OCI-LY7 (cell line): Measurements from ENCODE around the gene DCC. TPM values are rescaled to one million over a fixed set of nuclear protein-coding genes. Genes with fewer than 3 reads are reported as not detected.

Experiments used
- BruUV-seq: library from RNA; stranded (reverse); fragments of 400-500 nt; replicated peaks from 2 replicates; lab custom pipeline; 2021; lab: Mats Ljungman, UMichigan
- CTCF ChIA-PET: fragments of 300-600 bp; sonication (Branson Sonifier 250); formaldehyde crosslinking; loops from one replicate; lab custom pipeline; 2022; ENCODE audit warnings: antibody characterized with exemption; ENCODE audit not compliant: unreplicated experiment; lab: Charles Lee
- POLR2A ChIA-PET: fragments of 300-600 bp; sonication (Branson Sonifier 250); formaldehyde crosslinking; loops from one replicate; lab custom pipeline; 2022; ENCODE audit warnings: antibody characterized with exemption; lab: Charles Lee
- DNase-seq: peaks from one replicate; pipeline ENCODE4 v3.0.0-alpha.2; 2015; ENCODE audit warnings: low spot score
- H2AFZ ChIP-seq: fragments of 200-600 bp; sonication (generic), shearing (Covaris generic); 2 replicates; pipeline ENCODE4 v1.6.1; 2014; ENCODE audit warnings: mild to moderate bottlenecking, antibody characterized with exemption, low read length, moderate library complexity
- H3K27ac ChIP-seq: fragments of 200-600 bp; sonication (generic); 2 replicates; pipeline ENCODE4 v1.5.1; 2014; ENCODE audit warnings: mixed run types, low read depth, mild to moderate bottlenecking, moderate library complexity, low read length, inconsistent platforms; ENCODE audit not compliant: poor library complexity, severe bottlenecking
- H3K36me3 ChIP-seq: fragments of 200-600 bp; sonication (generic); 2 replicates; pipeline ENCODE4 v1.6.1; 2014; ENCODE audit warnings: mild to moderate bottlenecking, antibody characterized with exemption, low read length, moderate library complexity, mixed read lengths; ENCODE audit not compliant: insufficient read depth
- H3K4me1 ChIP-seq: fragments of 200-600 bp; sonication (generic); 2 replicates; pipeline ENCODE4 v1.5.1; 2014; ENCODE audit warnings: mild to moderate bottlenecking, low read length; ENCODE audit not compliant: insufficient read depth, poor library complexity, severe bottlenecking
- H3K4me2 ChIP-seq: fragments of 200-600 bp; sonication (generic); 2 replicates; pipeline ENCODE4 v1.6.1; 2014; ENCODE audit warnings: mild to moderate bottlenecking, low read length
- H3K4me3 ChIP-seq: fragments of 200-600 bp; sonication (generic); 2 replicates; pipeline ENCODE4 v1.5.1; 2014; ENCODE audit warnings: mild to moderate bottlenecking, low read depth, low read length; ENCODE audit not compliant: poor library complexity, severe bottlenecking
- H3K79me2 ChIP-seq: fragments of 200-600 bp; sonication (generic); 2 replicates; pipeline ENCODE4 v1.6.1; 2016; ENCODE audit warnings: low read depth, mild to moderate bottlenecking, low read length, moderate library complexity, mixed read lengths; ENCODE audit not compliant: insufficient read depth
- H3K9me2 ChIP-seq: fragments of 200-600 bp; sonication (generic); 2 replicates; pipeline ENCODE4 v1.6.1; 2016; ENCODE audit warnings: mild to moderate bottlenecking, low read length, mixed read lengths; ENCODE audit not compliant: insufficient read depth
- H3K9me3 ChIP-seq: fragments of 200-600 bp; sonication (generic); 2 replicates; pipeline ENCODE4 v1.6.1; 2014; ENCODE audit warnings: mild to moderate bottlenecking, mixed run types, low read length, mixed read lengths
- H4K20me1 ChIP-seq: fragments of 200-600 bp; sonication (generic); 2 replicates; pipeline ENCODE4 v1.6.1; 2014; ENCODE audit warnings: mild to moderate bottlenecking, antibody characterized with exemption, low read length, moderate library complexity, mixed read lengths; ENCODE audit not compliant: insufficient read depth
- CTCF ChIP-seq: fragments of 200-600 bp; sonication (generic); conservative IDR thresholded peaks from 2 replicates; pipeline ENCODE4 v1.5.1; 2014; ENCODE audit warnings: mild to moderate bottlenecking, antibody characterized with exemption, low read length, moderate library complexity, mixed read lengths
- EZH2phosphoT487 ChIP-seq: fragments of 200-600 bp; sonication (generic); IDR thresholded peaks from 2 replicates; pipeline ENCODE4 v1.6.1; 2018; ENCODE audit warnings: low read depth, borderline replicate concordance, mild to moderate bottlenecking, mixed run types, antibody characterized with exemption, low read length, moderate library complexity, mixed read lengths
- intact Hi-C: fragments of 100-400 bp; cut with micrococcal nuclease; formaldehyde crosslinking; loops from one replicate; pipeline ENCODE4 v1.10.0; 2022; ENCODE audit not compliant: unreplicated experiment
- total RNA-seq, 2 experiments: library from RNA; depleted of rRNA in 1 of 2; stranded (reverse); fragments of >200 nt in 1 of 2; shearing (Covaris generic) in 1 of 2; gene quantifications; 2 replicates each; pipeline ENCODE4 v1.2.3, GENCODE V29; 2014 to 2022

DCC gene
- total RNA-seq, 2 experiments from 2014 or later, result not detected

GRCh38 chr18:52615321-52615720 is 275.3 kb downstream of the DCC start:
- no peak for DNase-seq
- Histone ChIP-seq H4K20me1 (no peaks in the 10 kb centered on the region), H3K4me1 (no peaks in the 10 kb centered on the region), H3K36me3 (no peaks in the 10 kb centered on the region), H3K79me2 (no peaks in the 10 kb centered on the region), H2AFZ (no peak overlapping the region), H3K4me3 (no peak overlapping the region), H3K4me2 (no peak overlapping the region), H3K27ac (no peak overlapping the region), H3K9me3 (no peaks in the 10 kb centered on the region), H3K9me2 (no peaks in the 10 kb centered on the region)
- intact Hi-C loops, result no loop called here
- TF ChIP-seq EZH2phosphoT487 (no peak), CTCF (no peak)
- no TSS peak for BruUV-seq
- POLR2A ChIA-PET, result no interaction called here
- CTCF ChIA-PET, result no interaction called here

- intact Hi-C loops, result no loop called here
- H3K79me2 ChIP-seq, result no peaks in the 10 kb centered on the region
- CTCF ChIA-PET, result no interaction called here
- no peak for TF ChIP-seq CTCF
- no peak for TF ChIP-seq EZH2phosphoT487
- H3K4me1 ChIP-seq, result no peaks in the 10 kb centered on the region
- H3K4me3 ChIP-seq, result no peak overlapping the region
- H3K9me2 ChIP-seq, result no peaks in the 10 kb centered on the region
- no peaks in the 10 kb centered on the region for H3K9me3 ChIP-seq
- no TSS peak for BruUV-seq
- H3K27ac ChIP-seq, result no peak overlapping the region
- POLR2A ChIA-PET, result no interaction called here
- H2AFZ ChIP-seq, result no peak overlapping the region
- H3K36me3 ChIP-seq, result no peaks in the 10 kb centered on the region
- H3K4me2 ChIP-seq, result no peak overlapping the region
- H4K20me1 ChIP-seq, result no peaks in the 10 kb centered on the region
- DNase-seq, result no peak
Measured at GRCh38 chr18:52615943-52616342, 275.9 kb downstream of the DCC start.

- Histone ChIP-seq H3K27ac (no peak overlapping the region), H2AFZ (no peak overlapping the region), H3K9me3 (no peaks in the 10 kb centered on the region), H3K4me1 (no peaks in the 10 kb centered on the region), H3K4me2 (no peak overlapping the region), H3K4me3 (no peak overlapping the region), H3K9me2 (no peaks in the 10 kb centered on the region), H3K36me3 (no peaks in the 10 kb centered on the region), H3K79me2 (no peaks in the 10 kb centered on the region), H4K20me1 (no peaks in the 10 kb centered on the region)
- POLR2A ChIA-PET, result no interaction called here
- intact Hi-C loops, result no loop called here
- DNase-seq, result no peak
- CTCF ChIA-PET, result no interaction called here
- TF ChIP-seq EZH2phosphoT487 (no peak), CTCF (no peak)
- BruUV-seq, result no TSS peak
Measured at GRCh38 chr18:52617931-52618330, 277.9 kb downstream of the DCC start.
